GM19372 (cell line): Measurements from ENCODE around the gene ANO5.

Experiments used
- ATAC-seq: cut with Tn5 transposase; IDR thresholded peaks from one replicate; pipeline ENCODE4 v1.9.1; 2021; ENCODE audit warnings: mild to moderate bottlenecking, low read depth, moderate library complexity; ENCODE audit not compliant: unreplicated experiment

ANO5 gene

GRCh38 chr11:22192642-22193347 lies at the start of gene ANO5:
Gene ANO5, plus strand, starts transcription at chr11:22193085. Its CDS starts 408 bp downstream, at chr11:22193493.
- ATAC-seq: no peak

GRCh38 chr11:22151649-22152197 lies 41.2 kb upstream of the ANO5 start:
- ATAC-seq: no peak

GRCh38 chr11:22157531-22157930 lies 35.4 kb upstream of the ANO5 start:
- ATAC-seq: no peak

GRCh38 chr11:22161489-22161888 lies 31.4 kb upstream of the ANO5 start:
- no peak for ATAC-seq

GRCh38 chr11:22162756-22163155 lies 30.1 kb upstream of the ANO5 start:
- no peak for ATAC-seq

GRCh38 chr11:22163394-22163797 lies 29.5 kb upstream of the ANO5 start:
- ATAC-seq: peak; percentile 74

GRCh38 chr11:22165087-22165486 lies 27.8 kb upstream of the ANO5 start:
- no peak for ATAC-seq

- no peak for ATAC-seq
These were observed 26.9 kb upstream of the ANO5 start for GRCh38 chr11:22165759-22166513.

GRCh38 chr11:22169833-22170232 lies 23.1 kb upstream of the ANO5 start:
- ATAC-seq: no peak

- no peak for ATAC-seq
These were observed 19.4 kb upstream of the ANO5 start for GRCh38 chr11:22173532-22173931.

- no peak for ATAC-seq
These were observed 15.7 kb upstream of the ANO5 start for GRCh38 chr11:22177186-22177585.

- ATAC-seq: no peak
These were observed 13.3 kb upstream of the ANO5 start for GRCh38 chr11:22179626-22180025.

GRCh38 chr11:22180131-22180530 lies 12.8 kb upstream of the ANO5 start:
- no peak for ATAC-seq

GRCh38 chr11:22189660-22190059 lies 3.2 kb upstream of the ANO5 start:
- no peak for ATAC-seq

GRCh38 chr11:22190827-22191463 lies 1.9 kb upstream of the ANO5 start:
- peak; percentile 36 for ATAC-seq

GRCh38 chr11:22192289-22192641 lies 620 bp upstream of the ANO5 start:
- no peak for ATAC-seq

- no peak for ATAC-seq
These were observed 615 bp downstream of the ANO5 start for GRCh38 chr11:22193348-22194051.

GRCh38 chr11:22194306-22194705 lies 1.4 kb downstream of the ANO5 start:
- ATAC-seq: no peak

- no peak for ATAC-seq
These were observed 2.0 kb downstream of the ANO5 start for GRCh38 chr11:22194907-22195306.

GRCh38 chr11:22197139-22198005 lies 4.5 kb downstream of the ANO5 start:
- no peak for ATAC-seq
